HepG2 (cell line): Measurements from ENCODE around the gene MT1G.

ENCODE experiments used
- CTCF ChIP-seq: sonication (generic); formaldehyde crosslinking; IDR thresholded peaks from 2 replicates; pipeline ENCODE4 v1.5.0; 2020; ENCODE audit warnings: mild to moderate bottlenecking, missing genetic modification reagents, moderate library complexity
- E2F1 ChIP-seq: sonication (generic); formaldehyde crosslinking; IDR thresholded peaks from 2 replicates; pipeline ENCODE4 v1.5.0; 2020; ENCODE audit warnings: missing genetic modification reagents
- HOXA5 ChIP-seq: sonication (generic); formaldehyde crosslinking; IDR thresholded peaks from 2 replicates; pipeline ENCODE4 v1.4.0; 2020; ENCODE audit warnings: missing genetic modification reagents
- MAFK ChIP-seq, 2 experiments: IDR thresholded peaks in 1 of 2; conservative IDR thresholded peaks in 1 of 2; 2 replicates each; pipeline ENCODE4 v1.6.1; 2011; ENCODE audit warnings: improper control_type of control experiment in 2 of 2, low read length in 2 of 2
- POLR2AphosphoS5 ChIP-seq: IDR thresholded peaks from 2 replicates; pipeline ENCODE4 v1.6.1; 2012; ENCODE audit warnings: low read depth, low read length
- REST ChIP-seq, 2 experiments: IDR thresholded peaks; 2 replicates each; pipeline ENCODE4 v1.6.1; 2011 to 2012; ENCODE audit warnings: low read length in 2 of 2, borderline replicate concordance in 1 of 2, low read depth in 1 of 2, mild to moderate bottlenecking in 1 of 2, moderate library complexity in 1 of 2
- ZFP37 ChIP-seq: sonication (generic); formaldehyde crosslinking; IDR thresholded peaks from 2 replicates; pipeline ENCODE4 v1.4.0; 2020; ENCODE audit warnings: missing genetic modification reagents, borderline replicate concordance
- ZNF296 ChIP-seq: sonication (generic); formaldehyde crosslinking; conservative IDR thresholded peaks from 2 replicates; pipeline ENCODE4 v1.5.0; 2020; ENCODE audit warnings: mild to moderate bottlenecking, missing genetic modification reagents
- ZNF407 ChIP-seq: sonication (generic); formaldehyde crosslinking; IDR thresholded peaks from one replicate; pipeline ENCODE4 v1.5.1; 2020; ENCODE audit warnings: mild to moderate bottlenecking, missing genetic modification reagents; ENCODE audit errors: not compliant biosample characterization
- ZNF430 ChIP-seq: sonication (generic); formaldehyde crosslinking; IDR thresholded peaks from 2 replicates; pipeline ENCODE4 v1.9.0; 2021; ENCODE audit warnings: mild to moderate bottlenecking, missing genetic modification reagents
- TF ChIP-seq, protein P1 (sequence below): IDR thresholded peaks from 2 replicates; pipeline ENCODE4 v1.6.1; 2016; ENCODE audit warnings: low read depth, control low read depth

- TF ChIP-seq E2F1 (CRISPR knock-in tag) (no peak), CTCF (no peak), MAFK (conservative IDR thresholded peaks at IDR 0.05 in 1 of 2, IDR thresholded peaks at IDR 0.05 in 1 of 2; ENCODE audit: low read length in 2 of 2) (no peak), HOXA5 (no peak), ZNF296 (CRISPR knock-in tag) (no peak), POLR2AphosphoS5 (no peak), ZNF430 (CRISPR knock-in tag) (no peak), ZNF407 (CRISPR knock-in tag) (no peak), REST (IDR thresholded peaks at IDR 0.05; ENCODE audit: borderline replicate concordance in 1 of 2, low read depth in 1 of 2, low read length in 2 of 2) (no peak), ZFP37 (CRISPR knock-in tag) (no peak)
- TF ChIP-seq, protein P1, sequence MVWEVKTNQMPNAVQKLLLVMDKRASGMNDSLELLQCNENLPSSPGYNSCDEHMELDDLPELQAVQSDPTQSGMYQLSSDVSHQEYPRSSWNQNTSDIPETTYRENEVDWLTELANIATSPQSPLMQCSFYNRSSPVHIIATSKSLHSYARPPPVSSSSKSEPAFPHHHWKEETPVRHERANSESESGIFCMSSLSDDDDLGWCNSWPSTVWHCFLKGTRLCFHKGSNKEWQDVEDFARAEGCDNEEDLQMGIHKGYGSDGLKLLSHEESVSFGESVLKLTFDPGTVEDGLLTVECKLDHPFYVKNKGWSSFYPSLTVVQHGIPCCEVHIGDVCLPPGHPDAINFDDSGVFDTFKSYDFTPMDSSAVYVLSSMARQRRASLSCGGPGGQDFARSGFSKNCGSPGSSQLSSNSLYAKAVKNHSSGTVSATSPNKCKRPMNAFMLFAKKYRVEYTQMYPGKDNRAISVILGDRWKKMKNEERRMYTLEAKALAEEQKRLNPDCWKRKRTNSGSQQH (CRISPR knock-in tag): no peak
These were observed 50.4 kb downstream of the MT1G start for GRCh38 chr16:56617212-56618085.
